Peyer's patch (tissue), 4 donors: ENCODE results near the gene CCDC71L. TPM values are rescaled to one million over a fixed set of nuclear protein-coding genes. Genes with fewer than 3 reads are reported as not detected.

Source experiments
- DNase-seq, 3 donors: peaks; one replicate each; pipeline ENCODE4 v3.0.0-alpha.2; 2017 to 2019
- H3K27ac ChIP-seq, 4 donors: fragments of 200-600 bp; sonication (generic); one replicate each; pipeline ENCODE4 v1.5.1; 2016 to 2019
- H3K27me3 ChIP-seq, 2 donors: fragments of 200-600 bp; sonication (generic); one replicate each; pipeline ENCODE4 v1.5.1; 2019
- H3K36me3 ChIP-seq, 3 donors: fragments of 200-600 bp; sonication (generic); one replicate each; pipeline ENCODE4 v1.5.1; 2016 to 2019
- H3K4me1 ChIP-seq, 4 donors: fragments of 200-600 bp; sonication (generic); one replicate each; pipeline ENCODE4 v1.5.1; 2016 to 2019
- H3K4me3 ChIP-seq, 4 donors: fragments of 200-600 bp; sonication (generic); 1 replicate in 3 of 4; 2 replicates in 1 of 4; pipeline ENCODE4 v1.5.1; 2016 to 2019; ENCODE audit warnings: mild to moderate bottlenecking in 1 of 4
- H3K9me3 ChIP-seq, 4 donors: fragments of 200-600 bp; sonication (generic); one replicate each; pipeline ENCODE4 v1.5.1; 2016 to 2019; ENCODE audit warnings: mild to moderate bottlenecking in 1 of 4
- POLR2A ChIP-seq, 2 donors: fragments of 450-650 bp; IDR thresholded peaks; one replicate each; pipeline ENCODE4 v1.5.1; 2017; ENCODE audit warnings: antibody characterized with exemption in 2 of 2, mild to moderate bottlenecking in 2 of 2, moderate library complexity in 2 of 2
- total RNA-seq, 4 donors: library from RNA; depleted of rRNA; stranded (reverse); fragments of >200 nt; gene quantifications; one replicate each; pipeline ENCODE4 v1.1.0, GENCODE V29; 2016
- TF ChIP-seq, protein P1 (sequence below), 6 experiments: fragments of 450-650 bp in 4 of 6; fragments of 200-600 bp in 2 of 6; sonication (generic) in 1 of 6; IDR thresholded peaks; one replicate each; pipeline ENCODE4 v1.5.1; 2017 to 2019; ENCODE audit warnings: antibody characterized with exemption in 6 of 6, mild to moderate bottlenecking in 3 of 6, moderate library complexity in 1 of 6

CCDC71L gene
- total RNA-seq, 4 donors from 2014 or later = 20.3 to 33.8 (median 23.8) TPM

DNA sequence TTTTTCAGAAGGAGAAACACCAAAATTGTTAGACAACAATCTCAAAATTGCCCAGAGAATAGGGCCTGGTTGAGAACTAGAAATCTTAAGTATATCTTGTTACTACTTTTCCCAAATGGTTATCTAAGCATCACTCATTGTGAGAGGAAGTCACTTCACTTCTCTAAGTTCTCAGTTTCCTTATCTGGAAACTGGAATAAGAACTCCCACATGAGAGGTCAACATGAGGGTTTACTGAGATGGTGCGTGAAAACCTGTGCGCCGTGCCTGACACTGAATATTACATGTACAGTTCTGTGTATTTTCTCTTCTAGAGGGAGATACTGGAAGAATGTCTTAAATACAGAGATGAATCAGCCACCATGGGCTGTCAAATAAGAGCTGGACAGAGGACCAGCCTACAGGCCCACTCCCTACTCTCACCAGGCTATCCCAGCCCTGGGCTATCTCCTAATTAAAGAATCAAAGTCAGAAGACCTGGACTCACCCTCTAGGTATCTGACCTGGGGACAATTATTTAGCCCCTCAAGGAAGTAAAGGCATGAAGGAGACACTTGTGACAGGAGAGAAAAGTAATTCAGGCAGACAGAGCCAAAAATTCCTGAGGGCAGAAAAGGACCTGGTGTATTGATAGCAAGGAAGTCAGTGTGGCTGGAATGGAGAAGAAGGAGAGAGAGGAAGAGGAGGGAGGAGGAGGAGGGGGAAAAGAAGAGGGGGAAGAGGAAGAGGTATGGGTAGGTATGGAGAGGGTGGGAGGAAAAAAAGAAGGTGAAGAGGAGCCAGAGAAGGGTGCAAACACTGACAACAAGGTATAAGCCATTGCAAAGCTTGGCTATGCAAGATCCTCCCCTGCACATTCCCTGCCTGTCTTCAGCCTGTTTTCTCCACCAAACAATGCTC is 44.9 kb downstream of the CCDC71L start:
- Histone ChIP-seq H3K4me1 (no peaks in the 10 kb centered on the region), H3K27me3 (no peaks in the 10 kb centered on the region), H3K27ac (no peak overlapping the region), H3K36me3 (no peaks in the 10 kb centered on the region), H3K9me3 (peaks cover 0 to 4% (median 0%) of the 10 kb centered on the region in 4 donors), H3K4me3 (no peak overlapping the region)
- no peak for DNase-seq
- TF ChIP-seq, protein P1, sequence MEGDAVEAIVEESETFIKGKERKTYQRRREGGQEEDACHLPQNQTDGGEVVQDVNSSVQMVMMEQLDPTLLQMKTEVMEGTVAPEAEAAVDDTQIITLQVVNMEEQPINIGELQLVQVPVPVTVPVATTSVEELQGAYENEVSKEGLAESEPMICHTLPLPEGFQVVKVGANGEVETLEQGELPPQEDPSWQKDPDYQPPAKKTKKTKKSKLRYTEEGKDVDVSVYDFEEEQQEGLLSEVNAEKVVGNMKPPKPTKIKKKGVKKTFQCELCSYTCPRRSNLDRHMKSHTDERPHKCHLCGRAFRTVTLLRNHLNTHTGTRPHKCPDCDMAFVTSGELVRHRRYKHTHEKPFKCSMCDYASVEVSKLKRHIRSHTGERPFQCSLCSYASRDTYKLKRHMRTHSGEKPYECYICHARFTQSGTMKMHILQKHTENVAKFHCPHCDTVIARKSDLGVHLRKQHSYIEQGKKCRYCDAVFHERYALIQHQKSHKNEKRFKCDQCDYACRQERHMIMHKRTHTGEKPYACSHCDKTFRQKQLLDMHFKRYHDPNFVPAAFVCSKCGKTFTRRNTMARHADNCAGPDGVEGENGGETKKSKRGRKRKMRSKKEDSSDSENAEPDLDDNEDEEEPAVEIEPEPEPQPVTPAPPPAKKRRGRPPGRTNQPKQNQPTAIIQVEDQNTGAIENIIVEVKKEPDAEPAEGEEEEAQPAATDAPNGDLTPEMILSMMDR (IDR thresholded peaks at IDR 0.05) = no peak
- TF ChIP-seq POLR2A (IDR thresholded peaks at IDR 0.05) = no peak

DNA sequence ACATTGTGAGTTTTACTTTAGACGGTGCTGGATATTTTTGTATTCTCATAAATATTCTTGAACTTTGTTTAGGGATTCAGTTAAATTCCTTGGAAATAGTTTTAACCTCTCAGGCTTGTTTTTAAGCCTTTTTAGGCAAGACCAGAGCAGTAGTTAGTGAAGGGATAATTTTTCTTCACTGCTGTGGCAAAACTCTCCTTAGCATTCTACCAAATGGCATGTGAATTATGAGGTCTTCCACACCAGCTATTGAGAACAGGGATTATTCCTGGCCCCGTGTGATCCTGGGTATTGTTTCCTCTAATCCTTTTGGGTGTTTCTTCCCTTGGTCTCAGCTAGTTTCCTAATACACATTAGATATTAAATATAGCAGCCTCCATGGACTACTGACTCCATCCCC is 46.2 kb downstream of the CCDC71L start:
- TF ChIP-seq, protein P1 (IDR thresholded peaks at IDR 0.05) = no peak
- no peak for TF ChIP-seq POLR2A (IDR thresholded peaks at IDR 0.05)
- Histone ChIP-seq H3K36me3 (no peaks in the 10 kb centered on the region), H3K27me3 (no peaks in the 10 kb centered on the region), H3K9me3 (peaks cover 0 to 4% (median 0%) of the 10 kb centered on the region in 4 donors), H3K27ac (no peak overlapping the region), H3K4me1 (no peaks in the 10 kb centered on the region), H3K4me3 (no peak overlapping the region)
- no peak for DNase-seq

DNA sequence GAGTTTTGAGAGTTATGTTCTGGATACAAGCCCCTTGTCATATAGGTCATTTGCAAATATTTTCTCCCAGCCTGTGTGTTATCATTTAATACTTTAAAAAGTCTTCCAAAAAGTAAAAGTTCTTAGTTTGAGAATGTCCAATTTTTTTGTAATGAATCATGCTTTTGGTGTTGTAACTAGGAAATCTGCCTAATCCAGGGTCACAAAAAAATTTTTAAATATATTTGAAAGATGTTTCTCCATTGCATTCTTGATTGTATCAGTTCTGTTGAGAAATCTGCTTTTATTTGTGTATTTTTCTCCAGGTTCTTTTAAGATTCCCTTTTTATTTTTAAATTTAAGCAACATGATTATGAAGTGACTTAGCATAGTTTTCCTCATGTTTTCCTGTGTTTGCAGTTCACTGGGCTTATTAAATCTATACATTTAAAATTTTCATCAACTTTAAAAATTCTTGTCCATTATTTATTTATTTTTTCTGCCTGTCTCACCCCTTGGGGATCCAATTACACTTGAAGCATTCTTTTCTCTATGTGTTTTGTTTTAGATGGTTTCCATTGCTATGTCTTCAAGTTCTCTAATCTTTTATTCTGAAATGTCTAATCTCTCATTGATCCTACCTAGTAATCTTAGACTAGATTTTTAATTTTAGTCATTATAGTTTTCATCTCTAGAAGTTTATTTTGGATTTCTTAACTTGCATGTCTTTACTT is 47.0 kb downstream of the CCDC71L start:
- TF ChIP-seq, protein P1 (IDR thresholded peaks at IDR 0.05) = no peak
- no peak for TF ChIP-seq POLR2A (IDR thresholded peaks at IDR 0.05)
- H3K27me3 ChIP-seq = no peaks in the 10 kb centered on the region
- no peak overlapping the region for H3K4me3 ChIP-seq
- peaks cover 0 to 5% (median 0%) of the 10 kb centered on the region in 4 donors for H3K4me1 ChIP-seq
- H3K36me3 ChIP-seq = no peaks in the 10 kb centered on the region
- DNase-seq = no peak
- H3K9me3 ChIP-seq = peaks cover 0 to 4% (median 0%) of the 10 kb centered on the region in 4 donors
- H3K27ac ChIP-seq = no peak overlapping the region

DNA sequence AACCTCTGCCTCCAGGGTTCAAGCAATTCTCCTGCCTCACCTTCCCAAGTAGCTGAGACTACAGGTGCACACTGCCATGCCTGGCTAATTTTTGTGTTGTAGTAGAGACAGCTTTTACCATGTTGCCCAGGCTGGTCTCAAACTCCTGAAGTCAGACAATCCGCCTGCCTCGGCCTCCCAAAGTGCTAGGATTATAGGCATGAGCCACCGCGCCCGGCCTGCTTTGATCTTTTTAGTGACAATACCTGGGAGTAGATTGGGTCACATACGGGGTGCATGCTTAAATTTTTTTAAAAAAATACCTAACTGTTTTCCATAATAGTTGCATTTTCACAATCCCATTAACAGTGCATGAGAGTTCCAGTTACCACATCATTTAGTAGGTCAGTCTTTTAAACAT is 47.7 kb downstream of the CCDC71L start:
- Histone ChIP-seq H3K27ac (no peak overlapping the region), H3K4me1 (peaks cover 0 to 8% (median 0%) of the 10 kb centered on the region in 4 donors), H3K4me3 (no peak overlapping the region), H3K36me3 (no peaks in the 10 kb centered on the region), H3K9me3 (peaks cover 0 to 4% (median 0%) of the 10 kb centered on the region in 4 donors), H3K27me3 (no peaks in the 10 kb centered on the region)
- TF ChIP-seq POLR2A (IDR thresholded peaks at IDR 0.05) = no peak
- TF ChIP-seq, protein P1 (IDR thresholded peaks at IDR 0.05) = no peak
- DNase-seq = no peak

DNA sequence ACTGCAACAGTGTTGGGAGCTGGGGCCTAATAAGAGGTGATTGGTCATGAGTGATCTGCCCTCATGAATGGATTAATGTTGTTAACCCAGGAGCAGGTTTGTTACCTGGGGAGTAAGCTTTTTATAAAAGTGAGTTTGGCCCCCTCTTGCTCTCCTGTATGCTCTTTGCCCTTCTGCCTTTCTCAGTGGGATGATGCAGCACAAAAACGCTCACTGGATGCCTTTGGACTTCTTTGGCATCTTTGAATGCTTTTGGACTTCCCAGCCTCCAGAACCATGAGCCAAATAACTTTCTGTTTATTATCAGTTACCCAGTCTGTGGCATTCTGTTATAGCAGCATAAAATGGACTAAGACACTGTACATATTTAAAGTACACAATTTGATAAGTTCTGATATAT is 48.5 kb downstream of the CCDC71L start:
- Histone ChIP-seq H3K27ac (no peak overlapping the region), H3K4me3 (no peak overlapping the region), H3K4me1 (peaks cover 0 to 17% (median 0%) of the 10 kb centered on the region in 4 donors), H3K27me3 (no peaks in the 10 kb centered on the region), H3K9me3 (peaks cover 0 to 4% (median 0%) of the 10 kb centered on the region in 4 donors), H3K36me3 (no peaks in the 10 kb centered on the region)
- no peak for DNase-seq
- TF ChIP-seq POLR2A (IDR thresholded peaks at IDR 0.05) = no peak
- TF ChIP-seq, protein P1 (IDR thresholded peaks at IDR 0.05) = no peak
